ENCODE data around the gene ACKR2.
"Not testable (repeated sequence)": the region's sequence is repeated elsewhere in the genome, so short reads cannot be mapped to it uniquely, and the experiment has no call there.

DNA sequence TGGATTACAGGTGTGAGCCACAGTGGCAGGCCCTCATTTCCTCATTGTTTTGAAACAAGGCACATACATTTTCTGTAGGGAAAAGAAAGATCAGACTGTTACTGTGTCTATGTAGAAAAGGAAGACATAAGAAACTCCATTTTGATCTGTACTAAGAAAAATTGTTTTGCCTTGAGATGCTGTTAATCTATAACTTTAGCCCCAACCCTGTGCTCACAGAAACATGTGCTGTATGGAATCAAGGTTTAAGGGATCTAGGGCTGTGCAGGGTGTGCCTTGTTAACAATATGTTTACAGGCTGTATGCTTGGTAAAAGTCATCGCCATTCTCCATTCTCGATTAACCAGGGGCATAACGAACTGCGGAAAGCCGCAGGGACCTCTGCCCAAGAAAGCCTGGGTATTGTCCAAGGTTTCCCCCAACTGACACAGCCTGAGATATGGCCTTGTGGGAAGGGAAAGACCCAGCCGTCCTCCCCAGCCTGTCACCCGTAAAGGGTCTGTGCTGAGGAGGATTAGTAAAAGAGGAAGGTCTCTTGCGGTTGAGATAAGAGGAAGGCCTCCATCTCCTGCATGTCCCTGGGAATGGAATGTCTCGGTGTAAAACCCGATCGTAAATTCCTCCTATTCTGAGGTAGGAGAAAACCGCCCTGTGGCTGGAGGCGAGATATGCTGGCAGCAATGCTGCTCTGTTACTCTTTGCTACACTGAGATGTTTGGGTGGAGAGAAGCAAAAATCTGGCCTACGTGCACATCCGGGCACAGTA, 2.1 kb downstream of the ACKR2 start:
- TF ChIP-seq, protein P1, sequence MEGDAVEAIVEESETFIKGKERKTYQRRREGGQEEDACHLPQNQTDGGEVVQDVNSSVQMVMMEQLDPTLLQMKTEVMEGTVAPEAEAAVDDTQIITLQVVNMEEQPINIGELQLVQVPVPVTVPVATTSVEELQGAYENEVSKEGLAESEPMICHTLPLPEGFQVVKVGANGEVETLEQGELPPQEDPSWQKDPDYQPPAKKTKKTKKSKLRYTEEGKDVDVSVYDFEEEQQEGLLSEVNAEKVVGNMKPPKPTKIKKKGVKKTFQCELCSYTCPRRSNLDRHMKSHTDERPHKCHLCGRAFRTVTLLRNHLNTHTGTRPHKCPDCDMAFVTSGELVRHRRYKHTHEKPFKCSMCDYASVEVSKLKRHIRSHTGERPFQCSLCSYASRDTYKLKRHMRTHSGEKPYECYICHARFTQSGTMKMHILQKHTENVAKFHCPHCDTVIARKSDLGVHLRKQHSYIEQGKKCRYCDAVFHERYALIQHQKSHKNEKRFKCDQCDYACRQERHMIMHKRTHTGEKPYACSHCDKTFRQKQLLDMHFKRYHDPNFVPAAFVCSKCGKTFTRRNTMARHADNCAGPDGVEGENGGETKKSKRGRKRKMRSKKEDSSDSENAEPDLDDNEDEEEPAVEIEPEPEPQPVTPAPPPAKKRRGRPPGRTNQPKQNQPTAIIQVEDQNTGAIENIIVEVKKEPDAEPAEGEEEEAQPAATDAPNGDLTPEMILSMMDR (IDR thresholded peaks at IDR 0.05; ENCODE audit: low read depth, low read length, poor library complexity, severe bottlenecking) = not testable (repeated sequence)
- TF ChIP-seq EZH2phosphoT487 (IDR thresholded peaks at IDR 0.05; ENCODE audit: borderline replicate concordance, low read length) = not testable (repeated sequence)

All from DOHH2 (cell line).